IMR-90 (cell line): Measurements from ENCODE around the gene TAAR5. TPM values are rescaled to one million over a fixed set of nuclear protein-coding genes. Genes with fewer than 3 reads are reported as not detected.

Experiments
- ATAC-seq: fragments of 200-7000 bp; cut with Tn5 transposase; 2 replicates; pipeline ENCODE4 v1.9.1; 2020; ENCODE audit warnings: low read depth, mild to moderate bottlenecking, moderate library complexity
- BruUV-seq: library from RNA; stranded (reverse); fragments of 400-500 nt; replicated peaks from 2 replicates; lab custom pipeline; 2021; lab: Mats Ljungman, UMichigan
- CTCF ChIA-PET: fragments of 300-600 bp; formaldehyde crosslinking; extraction: SDS; loops from one replicate; lab custom pipeline; 2021; ENCODE audit warnings: antibody characterized with exemption; lab: Yijun Ruan, JAX
- POLR2A ChIA-PET: fragments of 300-600 bp; sonication (Branson Sonifier 250); formaldehyde crosslinking; loops from one replicate; lab custom pipeline; 2022; ENCODE audit warnings: antibody characterized with exemption; ENCODE audit not compliant: unreplicated experiment; lab: Charles Lee
- DNase-seq: peaks from one replicate; pipeline ENCODE4 v3.0.0; 2013
- H2AFZ ChIP-seq: replicated peaks from 2 replicates; pipeline ENCODE3; 2013; ENCODE audit warnings: low read length, mild to moderate bottlenecking; ENCODE audit not compliant: poor library complexity
- H2AK5ac ChIP-seq: 2 replicates; pipeline ENCODE4 v1.6.1; 2013; ENCODE audit warnings: low read depth, low read length, inconsistent platforms
- H2AK9ac ChIP-seq: replicated peaks from 2 replicates; pipeline ENCODE3; 2013; ENCODE audit warnings: mild to moderate bottlenecking, low read depth, low read length, moderate library complexity; ENCODE audit not compliant: poor library complexity
- H2BK120ac ChIP-seq: 2 replicates; pipeline ENCODE4 v1.6.1; 2013; ENCODE audit warnings: low read depth, low read length, inconsistent platforms
- H2BK15ac ChIP-seq: 3 replicates; pipeline ENCODE4 v1.6.1; 2013; ENCODE audit warnings: low read depth, low read length, inconsistent platforms
- H2BK20ac ChIP-seq: 2 replicates; pipeline ENCODE4 v1.6.1; 2013; ENCODE audit warnings: low read depth, mild to moderate bottlenecking, inconsistent platforms, low read length, moderate library complexity
- H2BK5ac ChIP-seq: 2 replicates; pipeline ENCODE4 v1.6.1; 2013; ENCODE audit warnings: mild to moderate bottlenecking, low read depth, low read length, inconsistent platforms; ENCODE audit not compliant: poor library complexity, severe bottlenecking
- H3K14ac ChIP-seq: replicated peaks from 2 replicates; pipeline ENCODE4 v1.6.1; 2013; ENCODE audit warnings: low read depth, low read length, inconsistent platforms
- H3K18ac ChIP-seq: 2 replicates; pipeline ENCODE4 v1.6.1; 2013; ENCODE audit warnings: low read depth, low read length, control low read depth
- H3K23ac ChIP-seq: 2 replicates; pipeline ENCODE4 v1.6.1; 2013; ENCODE audit warnings: low read depth, low read length, inconsistent platforms
- H3K27ac ChIP-seq: 2 replicates; pipeline ENCODE4 v1.5.1; 2013; ENCODE audit warnings: mild to moderate bottlenecking, control low read depth, low read length; ENCODE audit not compliant: insufficient read depth
- H3K27me3 ChIP-seq: 2 replicates; pipeline ENCODE4 v1.6.1; 2013; ENCODE audit warnings: low read length; ENCODE audit not compliant: control insufficient read depth, insufficient read depth
- H3K36me3 ChIP-seq: 2 replicates; pipeline ENCODE4 v1.6.1; 2013; ENCODE audit warnings: low read length, mixed read lengths; ENCODE audit not compliant: control insufficient read depth, insufficient read depth
- H3K4ac ChIP-seq: 2 replicates; pipeline ENCODE4 v1.6.1; 2013; ENCODE audit warnings: low read depth, low read length, inconsistent platforms
- H3K4me1 ChIP-seq: 2 replicates; pipeline ENCODE4 v1.6.1; 2013; ENCODE audit warnings: low read length, mixed read lengths; ENCODE audit not compliant: control insufficient read depth, insufficient read depth
- H3K4me2 ChIP-seq: 2 replicates; pipeline ENCODE4 v1.6.1; 2013; ENCODE audit warnings: low read depth, mild to moderate bottlenecking, control low read depth, low read length, moderate library complexity
- H3K4me3 ChIP-seq: 2 replicates; pipeline ENCODE4 v1.5.1; 2013; ENCODE audit warnings: low read depth, mild to moderate bottlenecking, control low read depth, low read length, moderate library complexity; ENCODE audit not compliant: insufficient read depth
- H3K56ac ChIP-seq: 2 replicates; pipeline ENCODE4 v1.6.1; 2013; ENCODE audit warnings: low read length, inconsistent platforms; ENCODE audit not compliant: insufficient read depth; ENCODE audit errors: extremely low read depth
- H3K79me1 ChIP-seq, 2 experiments: 2 replicates each; pipeline ENCODE4 v1.6.1; 2013; ENCODE audit warnings: low read length in 2 of 2, inconsistent platforms in 1 of 2, low read depth in 1 of 2
- H3K9ac ChIP-seq: 2 replicates; pipeline ENCODE4 v1.6.1; 2013; ENCODE audit warnings: low read depth, low read length, control low read depth
- H3K9me1 ChIP-seq: 2 replicates; pipeline ENCODE4 v1.6.1; 2013; ENCODE audit warnings: low read length, inconsistent platforms; ENCODE audit not compliant: insufficient read depth
- H3K9me3 ChIP-seq: 2 replicates; pipeline ENCODE4 v1.6.1; 2013; ENCODE audit warnings: low read length; ENCODE audit not compliant: control insufficient read depth, insufficient read depth
- H4K20me1 ChIP-seq: 2 replicates; pipeline ENCODE4 v1.6.1; 2013; ENCODE audit warnings: low read length, inconsistent platforms; ENCODE audit not compliant: insufficient read depth
- H4K5ac ChIP-seq: 2 replicates; pipeline ENCODE4 v1.6.1; 2013; ENCODE audit warnings: mild to moderate bottlenecking, low read depth, low read length, control low read depth
- H4K8ac ChIP-seq, 2 experiments: 2 replicates each; pipeline ENCODE4 v1.6.1; 2013; ENCODE audit warnings: low read depth in 2 of 2, low read length in 2 of 2, control low read depth in 1 of 2, inconsistent platforms in 1 of 2
- H4K91ac ChIP-seq: 2 replicates; pipeline ENCODE4 v1.6.1; 2013; ENCODE audit warnings: low read depth, low read length, inconsistent platforms; ENCODE audit not compliant: insufficient read depth
- BHLHE40 ChIP-seq: fragments of 150-350 bp; IDR thresholded peaks from 2 replicates; pipeline ENCODE4 v1.6.1; 2016; ENCODE audit warnings: mild to moderate bottlenecking, low read depth, low read length
- CEBPB ChIP-seq: IDR thresholded peaks from 2 replicates; pipeline ENCODE4 v1.6.1; 2012; ENCODE audit warnings: low read depth, low read length, improper control_type of control experiment
- CHD1 ChIP-seq: IDR thresholded peaks from 2 replicates; pipeline ENCODE4 v1.6.1; 2012; ENCODE audit warnings: low read depth, low read length, improper control_type of control experiment
- CTCF ChIP-seq: conservative IDR thresholded peaks from 2 replicates; pipeline ENCODE4 v1.5.1; 2012; ENCODE audit warnings: mild to moderate bottlenecking, low read depth, low read length, improper control_type of control experiment
- ELK1 ChIP-seq: fragments of 150-350 bp; IDR thresholded peaks from 2 replicates; pipeline ENCODE4 v1.6.1; 2016; ENCODE audit warnings: low read depth, mild to moderate bottlenecking, low read length, moderate library complexity, borderline replicate concordance
- FOS ChIP-seq: fragments of 150-350 bp; IDR thresholded peaks from 2 replicates; pipeline ENCODE4 v1.6.1; 2016; ENCODE audit warnings: low read depth, low read length
- MAFK ChIP-seq: IDR thresholded peaks from 2 replicates; pipeline ENCODE4 v1.6.1; 2012; ENCODE audit warnings: low read depth, low read length, improper control_type of control experiment
- MAZ ChIP-seq: IDR thresholded peaks from 2 replicates; pipeline ENCODE4 v1.6.1; 2012; ENCODE audit warnings: low read depth, mild to moderate bottlenecking, low read length, improper control_type of control experiment, moderate library complexity, borderline replicate concordance
- MXI1 ChIP-seq: IDR thresholded peaks from 2 replicates; pipeline ENCODE4 v1.6.1; 2012; ENCODE audit warnings: low read depth, mild to moderate bottlenecking, low read length, moderate library complexity, borderline replicate concordance
- NFE2L2 ChIP-seq: fragments of 150-350 bp; IDR thresholded peaks from 2 replicates; pipeline ENCODE4 v1.6.1; 2016; ENCODE audit warnings: low read depth, mild to moderate bottlenecking, low read length
- POLR2A ChIP-seq: IDR thresholded peaks from 2 replicates; pipeline ENCODE4 v1.6.1; 2012; ENCODE audit warnings: mild to moderate bottlenecking, low read depth, low read length
- RAD21 ChIP-seq: IDR thresholded peaks from 2 replicates; pipeline ENCODE4 v1.6.1; 2012; ENCODE audit warnings: low read length, improper control_type of control experiment
- RCOR1 ChIP-seq: IDR thresholded peaks from 2 replicates; pipeline ENCODE4 v1.6.1; 2012; ENCODE audit warnings: mild to moderate bottlenecking, low read length, improper control_type of control experiment; ENCODE audit not compliant: insufficient replicate concordance
- RFX5 ChIP-seq: IDR thresholded peaks from 2 replicates; pipeline ENCODE4 v1.8.0; 2012; ENCODE audit warnings: low read depth, mild to moderate bottlenecking, low read length, moderate library complexity
- SMC3 ChIP-seq: fragments of 150-350 bp; IDR thresholded peaks from 2 replicates; pipeline ENCODE4 v1.6.1; 2016; ENCODE audit warnings: low read depth, mild to moderate bottlenecking, antibody characterized with exemption, low read length, moderate library complexity
- USF2 ChIP-seq: fragments of 150-350 bp; IDR thresholded peaks from 2 replicates; pipeline ENCODE4 v1.6.1; 2017; ENCODE audit warnings: mild to moderate bottlenecking, antibody characterized with exemption, low read length, low read depth
- WGBS, 2 experiments: methylation state at CpG; one replicate each; pipeline versions ENCODE4 v1.1.5 to v1.1.7; 2013; ENCODE audit warnings: missing lambda C conversion rate in 2 of 2; ENCODE audit not compliant: insufficient read length in 1 of 2; ENCODE audit errors: extremely low coverage in 2 of 2; 5-methylcytosine and 5-hydroxymethylcytosine counted together
- dilution Hi-C: fragments of 300-500 bp; cut with HindIII; formaldehyde crosslinking; loops from one replicate; pipeline ENCODE4 v1.14.3; 2018; ENCODE audit warnings: low sequenced_read_pairs; ENCODE audit not compliant: unreplicated experiment
- in situ Hi-C: fragments of 300-500 bp; cut with MboI; formaldehyde crosslinking; loops from 3 replicates; pipeline ENCODE4 v1.14.3; 2019; ENCODE audit warnings: low sequenced_read_pairs, inconsistent platforms, mixed read lengths
- intact Hi-C: fragments of 100-400 bp; cut with micrococcal nuclease; formaldehyde crosslinking; loops from 2 replicates; pipeline ENCODE4 v1.10.0; 2022
- polyA plus RNA-seq, 3 experiments: library from polyadenylated mRNA; depleted of rRNA; stranded (reverse); fragments of >200 nt; gene quantifications; 2 replicates each; pipeline ENCODE4 v1.2.3, GENCODE V29; 2012; ENCODE audit warnings: low replicate concordance in 1 of 3
- total RNA-seq: library from RNA; depleted of rRNA; stranded (reverse); fragments of >200 nt; gene quantifications from 2 replicates; pipeline ENCODE4 v1.2.3, GENCODE V29; 2012

TAAR5 gene
- total and polyA plus RNA-seq, 2 of the 4 experiments (the other 2 are of a cell fraction), result not detected

GRCh38 chr6:132612449-132613108 is 23.0 kb upstream of the TAAR5 start:
- Histone ChIP-seq H2BK15ac (no peak overlapping the region), H3K18ac (no peak overlapping the region), H4K20me1 (no peaks in the 10 kb centered on the region), H3K4me3 (no peak overlapping the region), H3K14ac (no peak overlapping the region), H4K5ac (no peak overlapping the region), H3K4me2 (no peak overlapping the region), H3K56ac (no peak overlapping the region), H3K9me3 (no peaks in the 10 kb centered on the region), H2AFZ (no peak overlapping the region), H3K4me1 (no peaks in the 10 kb centered on the region), H3K79me1 (no peaks in the 10 kb centered on the region), H2BK120ac (no peak overlapping the region), H2BK20ac (no peak overlapping the region), H3K23ac (no peak overlapping the region), H4K91ac (no peak overlapping the region), H4K8ac (no peak overlapping the region), H2AK5ac (no peak overlapping the region), H3K27me3 (peaks cover 18% of the 10 kb centered on the region), H3K27ac (no peak overlapping the region), H3K36me3 (no peaks in the 10 kb centered on the region), H3K4ac (no peak overlapping the region), H3K9me1 (no peaks in the 10 kb centered on the region), H3K9ac (no peak overlapping the region), H2AK9ac (no peak overlapping the region), H2BK5ac (no peak overlapping the region)
- CTCF ChIA-PET, result no interaction called here
- DNase-seq (no peak), ATAC-seq (no peak)
- POLR2A ChIA-PET, result no interaction called here
- dilution Hi-C loops (no loop called here), intact Hi-C loops (loop anchor here (5.0 kb wide), 1 partner anchor 40 kb away; no protein-coding TSS in a partner anchor), in situ Hi-C loops (no loop called here)
- no TSS peak for BruUV-seq
- TF ChIP-seq FOS (no peak), RCOR1 (no peak), NFE2L2 (no peak), BHLHE40 (no peak), RFX5 (no peak), SMC3 (no peak), CHD1 (no peak), MAZ (no peak), RAD21 (no peak), POLR2A (no peak), USF2 (no peak), CEBPB (no peak), MXI1 (no peak), ELK1 (no peak), CTCF (no peak), MAFK (no peak)
- WGBS, 2 experiments, result no CpG with 5 or more reads among the region's 4 CpGs
